ENCODE measurements around the gene CACNA1B. TPM values are rescaled to one million over a fixed set of nuclear protein-coding genes. Genes with fewer than 3 reads are reported as not detected.

The CACNA1B gene
- total RNA-seq, 1 donor from 2014 or later = 0.30 TPM

DNA sequence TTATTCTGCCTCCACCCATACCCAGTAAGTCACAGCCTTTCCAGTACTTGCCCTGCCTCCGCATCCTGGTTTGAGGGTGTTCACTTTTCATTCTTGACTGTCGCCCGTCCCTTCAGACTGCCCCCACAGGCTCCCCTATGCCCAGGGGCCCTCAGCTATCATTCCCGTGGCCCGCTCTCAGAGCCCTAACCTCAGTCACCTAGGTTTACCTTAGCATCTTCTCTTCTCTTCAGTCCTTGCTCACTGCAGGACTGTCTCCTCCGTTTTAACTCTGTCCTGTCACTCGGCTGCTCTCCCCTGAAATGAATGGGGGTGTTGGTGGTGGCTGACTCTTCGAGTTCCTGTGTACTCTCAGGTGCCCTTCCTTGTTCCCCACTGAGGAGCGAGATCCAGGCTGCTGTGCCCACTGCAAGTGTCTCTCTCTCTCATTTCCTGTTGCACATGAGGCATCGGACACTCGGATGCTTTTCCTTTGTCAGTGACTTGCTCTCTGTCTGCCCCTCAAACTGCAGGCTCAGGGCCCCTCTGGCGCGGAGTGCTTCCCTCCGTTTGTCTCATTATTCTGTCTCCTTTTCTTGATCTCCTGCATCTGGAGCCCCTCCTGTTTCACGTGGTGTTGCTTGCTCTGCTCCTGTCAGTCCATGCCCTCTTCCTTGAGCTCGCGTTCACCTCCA, 89.8 kb downstream of the CACNA1B start:
- DNase-seq = no peak

DNA sequence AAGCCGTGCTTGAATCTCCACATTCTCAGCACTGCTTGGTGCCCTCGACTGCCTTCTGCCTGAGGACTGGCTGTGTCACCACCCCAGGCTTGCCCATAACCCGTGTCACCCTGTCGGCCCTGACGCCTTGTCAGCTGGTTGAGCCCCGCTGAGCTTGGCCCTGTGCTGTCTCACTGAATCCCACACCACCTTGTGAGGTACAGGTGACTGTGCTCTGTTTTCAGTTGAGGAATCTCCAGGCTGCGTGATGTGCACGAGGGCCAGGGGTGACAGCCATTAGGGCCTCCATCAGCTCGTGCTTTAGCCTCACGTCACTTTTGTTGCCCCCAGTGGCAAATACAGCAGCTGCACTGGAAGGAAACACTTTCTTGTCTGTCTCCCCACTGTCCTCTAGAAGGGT, 90.7 kb downstream of the CACNA1B start:
- DNase-seq = no peak

- DNase-seq = no peak
Measured at GRCh38 chr9:137969008-137969407, 91.4 kb downstream of the CACNA1B start.

DNA sequence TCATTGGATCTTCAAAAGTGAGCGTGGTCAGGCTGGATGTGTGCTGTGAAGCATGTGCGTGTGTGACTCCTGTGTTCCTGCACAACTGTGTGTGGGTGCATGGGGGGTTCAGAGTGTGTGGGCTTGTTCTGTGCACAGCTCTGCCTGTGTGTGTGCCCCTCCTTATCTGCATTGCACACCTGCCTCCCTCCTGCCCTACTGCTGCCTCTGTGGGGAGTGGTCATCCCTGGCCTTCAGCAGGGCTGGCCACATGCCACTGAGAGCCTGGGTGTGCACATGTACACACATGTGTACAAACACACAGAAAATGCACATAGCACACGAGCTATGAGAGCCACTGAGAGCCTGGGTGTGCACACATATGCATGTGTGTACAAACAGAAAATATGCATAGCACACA, 92.1 kb downstream of the CACNA1B start:
- no peak for DNase-seq

DNA sequence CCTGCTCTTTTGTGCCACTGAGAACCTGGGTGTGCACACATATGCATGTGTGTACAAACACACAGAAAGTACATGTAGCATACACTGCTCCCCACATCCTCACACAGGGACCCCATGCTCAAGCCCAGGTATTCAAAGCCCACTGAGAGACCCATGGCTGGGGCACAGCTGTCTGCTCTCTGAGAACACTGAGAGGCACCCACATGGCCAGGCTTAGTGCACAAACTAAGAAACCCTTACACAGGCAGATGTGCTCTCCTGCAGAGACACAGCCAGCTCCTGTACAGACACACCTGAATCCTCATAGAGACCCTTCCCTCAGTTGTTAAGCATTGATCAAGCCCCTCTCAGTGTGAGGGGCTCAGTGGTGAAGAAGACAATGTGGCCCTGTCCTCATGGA, 92.5 kb downstream of the CACNA1B start:
- no peak for DNase-seq

GRCh38 chr9:137970686-137971476, 93.3 kb downstream of the CACNA1B start:
- DNase-seq = no peak

DNA sequence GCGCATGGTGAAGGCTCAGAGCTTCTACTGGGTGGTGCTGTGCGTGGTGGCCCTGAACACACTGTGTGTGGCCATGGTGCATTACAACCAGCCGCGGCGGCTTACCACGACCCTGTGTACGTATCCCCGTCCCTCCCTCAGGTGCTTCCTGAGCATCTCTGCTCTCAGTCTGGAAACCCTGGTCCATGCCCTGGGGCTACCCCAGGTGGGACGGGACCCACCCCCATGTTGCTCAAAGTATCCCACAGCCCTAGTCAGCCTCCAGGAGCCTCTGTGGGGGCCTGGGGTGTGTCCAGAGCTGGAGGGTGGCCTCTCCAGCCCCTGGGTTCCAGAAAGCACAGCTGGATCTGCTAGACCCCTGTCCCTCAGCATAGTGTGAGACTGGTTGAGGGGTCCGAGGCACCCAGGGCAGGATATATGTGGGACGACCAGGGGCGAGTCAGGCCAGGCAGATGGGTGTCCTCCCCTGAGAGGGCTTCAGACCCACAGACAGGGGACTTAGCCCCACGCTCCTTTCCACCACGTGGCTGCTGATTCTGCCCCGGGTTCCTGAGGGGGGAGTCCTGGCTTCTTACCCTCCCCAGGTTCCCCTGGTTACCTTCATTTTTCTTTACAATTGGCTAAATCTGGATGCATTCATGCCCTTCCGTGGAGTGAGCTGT, 94.0 kb downstream of the CACNA1B start:
- DNase-seq = no peak

DNA sequence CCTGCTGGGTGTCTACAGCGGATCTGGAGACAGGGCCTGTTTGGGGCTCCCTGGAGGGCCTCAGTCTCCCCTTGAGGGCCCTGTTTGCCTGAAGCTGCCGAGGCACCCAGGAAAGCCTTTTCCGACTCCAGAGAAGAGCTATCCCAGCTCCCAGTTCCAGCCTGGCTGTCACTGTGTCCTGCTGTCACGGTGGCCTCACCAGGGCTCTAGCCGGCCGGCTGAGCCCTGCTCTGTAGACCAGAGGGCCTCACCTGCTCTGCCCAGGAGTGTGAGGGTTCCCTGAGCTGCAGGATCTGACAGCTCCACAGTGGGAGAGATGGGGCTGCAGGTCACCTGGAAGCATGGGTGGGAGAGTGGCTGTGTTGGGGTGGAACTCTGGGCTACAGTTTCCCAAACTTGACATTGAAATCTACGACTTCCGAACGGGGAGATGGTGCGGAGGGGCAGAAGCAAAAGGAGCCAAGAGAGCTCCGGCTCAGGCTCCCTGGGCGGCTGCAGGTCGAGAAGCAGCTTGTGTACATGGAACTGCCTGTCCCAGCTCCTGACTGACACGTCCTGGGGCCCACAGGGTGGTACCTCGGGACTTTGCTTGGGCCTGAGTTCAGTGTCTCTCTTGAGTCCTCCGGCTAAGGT, 94.9 kb downstream of the CACNA1B start:
- DNase-seq = no peak

GRCh38 chr9:137972988-137973470, 95.4 kb downstream of the CACNA1B start:
- DNase-seq = no peak

DNA sequence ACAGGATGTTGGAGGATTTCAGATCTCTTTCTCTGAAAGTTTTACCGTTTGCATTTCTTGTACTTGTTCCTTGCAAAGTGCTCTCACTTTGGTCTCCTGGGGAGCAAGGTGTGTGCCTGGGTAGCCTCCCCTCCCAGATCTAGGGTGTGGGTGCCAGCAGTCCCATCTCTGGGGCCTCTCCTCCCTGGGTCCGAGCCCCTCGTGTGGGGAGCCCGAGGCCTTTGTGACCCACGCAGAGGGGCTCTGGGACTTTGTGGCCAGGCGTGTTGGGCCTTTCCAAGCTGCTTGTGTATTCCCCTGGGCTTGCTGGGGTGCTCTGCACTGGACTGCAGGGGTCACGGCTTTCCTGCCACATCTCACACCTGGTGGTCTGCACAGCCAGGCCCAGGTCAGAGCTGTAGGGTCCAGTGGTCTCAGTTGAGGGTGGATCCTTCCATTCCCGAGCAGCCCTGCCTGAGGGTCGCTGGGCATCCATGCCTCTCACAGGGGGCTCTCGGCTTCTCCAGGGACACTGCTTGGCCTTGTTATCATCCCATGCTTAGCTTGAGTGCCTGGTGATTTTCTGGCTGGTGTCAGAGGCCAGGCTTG, 96.3 kb downstream of the CACNA1B start:
- no peak for DNase-seq

DNA sequence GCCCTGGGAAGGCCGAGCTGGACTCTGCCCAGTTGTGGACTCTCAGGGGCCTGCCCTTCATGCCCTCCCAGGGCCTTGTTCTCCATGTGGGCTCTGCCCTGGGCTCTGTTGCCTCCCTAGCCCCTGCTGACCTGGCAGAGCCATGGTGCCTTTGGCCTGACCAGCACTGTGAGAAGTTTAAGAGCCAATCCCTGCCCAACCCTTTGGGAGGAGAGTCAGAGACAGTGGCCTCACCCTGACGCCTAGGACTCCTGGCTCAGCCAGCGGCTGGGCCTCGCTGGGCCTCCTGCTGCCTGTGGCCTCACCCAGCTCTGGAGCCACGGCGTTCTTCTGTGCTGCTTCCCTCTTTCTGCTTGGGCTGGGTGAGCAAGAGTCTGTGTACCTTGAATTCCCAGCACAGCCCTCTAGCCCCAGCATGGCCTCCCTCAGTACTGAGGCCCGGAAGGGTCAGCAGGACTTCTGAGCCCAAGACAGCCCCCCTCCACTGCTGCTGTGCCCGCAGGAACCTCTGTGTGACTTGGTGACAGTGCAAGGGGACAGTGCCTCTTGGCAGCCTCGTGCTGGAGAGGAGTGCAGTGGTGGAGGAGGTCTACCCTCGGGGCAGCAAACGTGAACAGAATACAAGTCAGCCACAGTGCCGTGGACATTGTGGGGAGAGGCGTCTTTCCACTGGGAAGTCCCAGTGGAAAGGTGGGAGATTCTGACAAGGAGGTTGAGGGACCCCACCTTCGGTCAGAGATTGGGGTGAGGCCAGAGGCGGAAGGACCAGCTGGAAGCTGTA, 97.4 kb downstream of the CACNA1B start:
- DNase-seq = no peak

GRCh38 chr9:137975527-137975913, 97.9 kb downstream of the CACNA1B start:
- no peak for DNase-seq

DNA sequence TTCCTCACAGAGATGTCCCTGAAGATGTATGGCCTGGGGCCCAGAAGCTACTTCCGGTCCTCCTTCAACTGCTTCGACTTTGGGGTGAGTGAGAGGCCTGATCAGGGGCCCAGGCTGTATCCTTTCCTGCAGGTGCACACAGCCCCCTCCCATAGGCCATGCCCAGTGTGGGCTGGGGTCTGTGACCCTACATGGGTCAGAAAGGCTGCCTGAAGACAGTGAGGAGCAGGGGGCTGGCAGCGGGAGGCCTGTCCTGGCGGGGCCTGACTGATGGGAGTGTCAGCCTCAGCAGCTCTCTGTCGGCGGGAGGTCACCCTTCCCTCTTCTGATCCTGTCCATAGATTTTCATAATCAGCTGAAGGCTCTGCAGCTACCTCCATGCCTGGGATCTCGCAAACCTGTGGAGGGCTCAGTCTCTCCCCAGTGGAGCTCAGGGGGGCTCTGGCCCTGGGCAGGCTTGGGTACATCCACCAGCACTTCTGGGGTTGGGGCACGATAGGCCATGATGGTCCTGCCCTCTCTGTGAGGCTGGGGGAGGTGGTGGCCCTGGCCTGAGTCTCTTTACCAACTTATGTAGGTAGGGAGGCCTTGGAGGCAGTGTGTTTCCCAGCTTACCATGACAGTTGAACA, 98.5 kb downstream of the CACNA1B start:
- no peak for DNase-seq

DNA sequence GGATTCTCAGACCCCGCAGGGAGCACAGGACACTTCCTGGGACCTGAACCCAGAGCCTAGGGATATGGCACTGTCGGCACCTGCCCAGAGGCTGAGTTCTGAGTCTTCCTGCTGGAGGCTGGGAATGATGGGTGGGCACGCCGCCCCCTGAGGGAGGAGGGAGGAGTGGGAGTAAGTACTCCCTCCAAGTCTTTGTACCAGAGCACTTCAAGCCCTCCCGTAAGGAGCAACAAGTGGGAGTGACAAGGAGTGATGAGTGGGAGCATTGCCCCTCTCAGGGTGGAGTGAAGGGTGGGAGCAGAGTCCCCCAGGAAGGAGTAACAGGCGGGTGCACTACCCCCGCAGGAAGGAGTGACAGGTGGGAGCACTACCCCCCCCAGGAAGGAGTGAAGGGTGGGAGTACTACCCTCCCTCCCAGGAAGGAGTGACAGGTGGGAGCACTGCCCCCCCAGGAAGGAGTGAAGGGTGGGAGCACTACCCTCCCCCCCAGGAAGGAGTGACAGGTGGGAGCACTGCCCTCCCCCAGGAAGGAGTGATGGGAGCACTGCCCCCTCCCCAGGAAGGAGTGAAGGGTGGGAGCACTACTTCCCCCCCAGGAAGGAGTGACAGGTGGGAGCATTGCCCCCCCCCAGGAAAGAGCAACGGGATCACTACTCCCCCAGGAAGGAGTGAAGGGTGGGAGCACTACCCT, 100.1 kb downstream of the CACNA1B start:
- DNase-seq = no peak

- DNase-seq = no peak
Measured at GRCh38 chr9:137978262-137978714, 100.7 kb downstream of the CACNA1B start.

GRCh38 chr9:137982200-137982599, 104.6 kb downstream of the CACNA1B start:
- DNase-seq = no peak

DNA sequence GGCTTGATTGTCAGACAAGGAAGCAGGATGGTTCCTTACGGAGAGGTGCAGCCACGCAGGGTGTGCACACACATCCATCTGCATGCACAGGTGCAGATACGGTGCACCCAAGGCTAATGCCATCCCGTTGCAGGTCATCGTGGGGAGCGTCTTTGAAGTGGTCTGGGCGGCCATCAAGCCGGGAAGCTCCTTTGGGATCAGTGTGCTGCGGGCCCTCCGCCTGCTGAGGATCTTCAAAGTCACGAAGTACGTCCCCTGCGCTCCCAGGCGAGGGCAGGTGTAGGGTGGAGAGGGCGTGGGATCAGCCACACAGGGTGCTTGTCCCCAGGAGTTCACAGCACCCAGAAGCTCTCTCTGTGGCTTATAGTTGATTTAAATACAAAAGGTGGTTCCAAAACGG, 106.4 kb downstream of the CACNA1B start:
- no peak for DNase-seq

DNA sequence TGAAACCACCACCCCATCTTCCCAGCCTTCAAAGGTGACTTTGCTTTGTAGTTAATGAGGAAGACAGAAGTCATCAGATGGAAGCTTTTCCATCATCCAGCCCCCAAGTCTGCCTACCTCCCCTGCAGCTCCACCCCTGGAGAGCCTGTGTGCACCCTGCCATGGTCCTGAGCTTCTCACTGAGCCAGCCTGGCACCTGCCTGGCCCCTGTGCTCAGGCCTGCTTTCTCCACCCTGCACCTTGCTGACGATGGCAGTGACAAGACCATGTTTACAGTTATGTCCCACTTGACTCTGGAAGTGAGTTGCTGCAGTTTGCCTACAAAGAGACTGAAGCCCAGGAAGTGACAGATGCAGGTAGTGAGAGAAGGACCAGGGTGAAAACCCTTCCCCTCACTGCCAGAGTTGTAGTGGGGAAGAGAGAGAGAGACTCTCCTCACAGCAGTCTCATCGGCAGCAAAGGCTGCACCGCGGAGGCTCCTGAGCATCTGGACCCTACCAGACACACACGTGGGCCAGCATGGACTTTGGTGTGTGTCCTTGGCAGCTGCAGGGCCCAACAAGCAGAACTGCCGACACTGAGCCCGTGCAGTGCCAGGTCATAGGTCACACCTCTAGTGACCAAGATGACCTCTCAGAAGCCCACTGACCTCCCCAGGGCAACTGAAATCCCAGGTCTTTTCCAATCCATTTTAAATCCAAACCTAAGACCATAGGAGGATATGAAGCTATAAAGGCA, 107.1 kb downstream of the CACNA1B start:
- no peak for DNase-seq

- DNase-seq = no peak
Measured at GRCh38 chr9:137985637-137986071, 108.1 kb downstream of the CACNA1B start.
